Stimulated activated CD8-positive, alpha-beta memory T cell treated with anti-CD3 and anti-CD28 coated beads, Interleukin-4, amount 100 ng/mL, for 4 hours (primary cell): ENCODE data around the gene GAS1.

ENCODE experiments used
- DNase-seq, 2 donors: peaks; one replicate each; pipeline ENCODE4 v3.0.0-alpha.2; 2020; ENCODE audit warnings: low read depth in 2 of 2, low spot score in 1 of 2

Gene GAS1, protein sequence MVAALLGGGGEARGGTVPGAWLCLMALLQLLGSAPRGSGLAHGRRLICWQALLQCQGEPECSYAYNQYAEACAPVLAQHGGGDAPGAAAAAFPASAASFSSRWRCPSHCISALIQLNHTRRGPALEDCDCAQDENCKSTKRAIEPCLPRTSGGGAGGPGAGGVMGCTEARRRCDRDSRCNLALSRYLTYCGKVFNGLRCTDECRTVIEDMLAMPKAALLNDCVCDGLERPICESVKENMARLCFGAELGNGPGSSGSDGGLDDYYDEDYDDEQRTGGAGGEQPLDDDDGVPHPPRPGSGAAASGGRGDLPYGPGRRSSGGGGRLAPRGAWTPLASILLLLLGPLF

DNA sequence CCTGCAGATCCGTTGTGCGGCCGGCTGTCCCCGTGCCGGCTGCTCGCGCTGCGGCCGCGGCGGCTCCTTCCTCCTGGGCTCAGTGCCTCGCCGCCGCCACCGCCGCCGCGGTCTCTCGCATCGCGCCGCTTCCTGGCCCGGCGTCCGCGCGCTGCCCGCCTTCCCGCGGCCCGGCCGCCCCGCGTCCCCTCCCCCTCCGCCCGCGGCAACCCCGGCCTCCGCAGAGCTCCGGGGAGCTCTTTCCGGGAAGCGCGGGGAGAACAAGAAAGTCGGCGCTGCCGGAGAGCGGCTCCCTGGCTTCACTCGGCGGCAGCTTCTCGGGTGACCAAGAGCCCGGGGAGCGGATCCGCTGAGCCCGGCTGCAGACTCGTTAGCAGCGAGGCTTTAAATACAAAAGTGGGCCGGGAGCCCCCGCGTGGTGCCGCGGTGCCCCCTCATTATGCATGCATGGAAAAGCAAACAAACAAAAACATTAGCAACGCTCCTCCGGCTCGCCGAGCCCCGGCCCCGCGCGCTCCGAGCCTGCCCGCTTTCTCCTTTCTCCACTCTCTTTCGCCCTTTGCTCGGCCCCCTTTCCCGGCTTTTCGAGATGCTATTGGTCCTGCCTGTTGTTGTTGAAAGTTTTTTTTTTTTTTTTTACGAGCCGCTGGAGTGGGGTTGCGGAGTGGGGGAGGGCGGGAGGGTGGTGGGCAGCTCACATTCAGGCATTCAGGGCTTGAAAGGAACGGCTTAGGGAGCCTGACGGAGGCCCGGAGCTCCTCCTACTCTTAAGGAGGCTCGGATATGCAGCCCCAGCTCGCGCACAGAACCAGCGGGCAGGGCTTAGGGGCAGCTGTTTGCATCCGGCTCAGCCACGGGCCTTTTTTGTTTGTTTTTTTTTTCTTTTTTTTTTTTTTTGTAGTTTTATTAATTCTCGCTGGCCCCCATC, at the start of gene GAS1:
TSS of gene GAS1 (minus strand) at position 361 of the 928 bp plus-strand sequence. CDS start 727 bp downstream, outside the sequence.
- DNase-seq, result peak; percentile 33 to 41

DNA sequence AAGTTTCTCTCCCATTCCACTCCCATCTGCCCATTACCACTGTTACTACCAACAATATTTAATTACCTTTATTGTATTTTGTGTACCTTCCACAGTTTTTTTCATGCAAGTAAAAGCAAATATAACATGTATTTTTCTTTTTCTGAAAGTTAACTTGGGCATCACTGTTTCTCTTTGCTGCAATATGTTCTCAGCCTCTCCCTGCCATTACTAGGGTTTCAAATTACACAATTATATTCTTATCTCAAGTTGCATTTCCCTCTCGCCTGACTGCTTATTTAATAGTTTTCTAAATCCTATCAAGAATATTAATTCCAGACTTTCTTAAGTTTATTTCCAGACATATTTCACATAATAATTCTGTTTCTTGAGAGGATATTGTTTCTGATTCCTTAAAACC, 46.9 kb upstream of the GAS1 start:
- no peak for DNase-seq

DNA sequence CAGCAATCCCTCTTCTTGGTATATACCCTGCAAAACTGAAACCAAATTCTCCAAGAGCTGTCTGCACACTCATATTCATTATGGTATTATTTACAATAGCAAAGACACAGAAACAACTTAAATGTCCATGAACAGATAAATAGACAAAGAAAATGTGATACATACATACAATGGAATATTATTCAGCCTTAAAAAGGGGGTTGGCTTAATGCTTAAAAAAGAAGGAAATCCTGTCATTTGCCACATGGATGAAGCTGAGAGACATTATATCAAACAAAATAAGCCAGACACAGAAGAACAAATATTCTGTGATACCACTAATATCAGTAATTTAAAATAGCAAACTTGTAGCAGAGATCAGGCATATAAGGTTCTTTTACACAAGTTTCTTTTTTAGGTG, 46.5 kb upstream of the GAS1 start:
- DNase-seq, result no peak

DNA sequence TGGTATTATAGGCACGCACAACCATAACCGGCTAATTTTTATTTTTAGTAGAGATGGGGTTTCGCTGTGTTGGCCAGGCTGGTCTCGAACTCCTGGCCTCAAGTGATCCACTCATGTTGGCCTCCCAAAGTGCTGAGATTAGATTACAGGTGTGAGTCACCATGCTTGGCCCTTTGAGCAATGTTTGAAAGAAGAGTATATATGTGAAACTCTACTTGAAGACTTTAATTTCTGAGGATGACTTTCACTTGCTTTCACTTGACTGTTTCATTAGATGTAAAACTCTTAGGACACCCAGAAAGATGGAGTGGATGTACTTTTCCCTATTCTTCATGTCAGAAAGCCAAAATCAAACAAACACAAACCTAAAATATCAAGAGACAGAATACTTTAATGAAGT, 43.8 kb upstream of the GAS1 start:
- DNase-seq, result no peak

DNA sequence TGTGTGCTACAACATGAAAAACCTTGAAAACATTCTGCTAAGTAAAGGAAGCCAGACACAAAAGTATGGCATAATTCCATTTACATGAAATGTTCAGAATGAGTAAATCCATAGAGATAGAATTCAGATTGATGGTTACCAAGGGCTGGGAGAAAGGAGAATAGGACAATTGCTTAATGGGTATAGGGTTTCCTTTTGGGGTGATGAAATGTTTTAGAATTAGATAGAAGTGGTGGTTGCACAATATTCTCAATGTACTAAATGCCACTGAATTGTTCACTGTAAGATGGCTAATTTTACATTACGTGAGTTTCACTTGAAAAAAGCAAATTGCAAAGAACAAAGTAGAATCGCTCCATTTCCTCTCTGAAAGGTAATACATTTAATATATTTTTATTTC, 43.0 kb upstream of the GAS1 start:
- DNase-seq, result no peak

DNA sequence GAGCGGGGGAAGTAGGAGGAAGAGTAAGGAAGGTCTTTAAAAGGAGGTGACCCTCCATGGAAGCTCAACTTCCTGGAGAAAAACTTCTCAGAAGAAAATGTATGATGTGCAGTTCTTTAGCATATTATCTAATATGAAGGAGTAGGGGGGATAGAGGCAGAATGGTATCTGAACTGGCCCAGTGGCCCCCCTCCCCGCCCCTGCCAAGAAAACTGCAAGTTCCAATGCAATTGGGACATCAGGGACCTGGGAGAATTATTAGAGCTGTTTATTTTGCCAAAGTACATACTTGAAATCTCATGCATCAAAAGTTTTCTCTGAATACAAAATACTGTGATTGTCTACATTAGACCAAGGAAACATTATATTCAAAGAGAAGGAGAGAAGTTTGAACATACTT, 40.6 kb upstream of the GAS1 start:
- no peak for DNase-seq

DNA sequence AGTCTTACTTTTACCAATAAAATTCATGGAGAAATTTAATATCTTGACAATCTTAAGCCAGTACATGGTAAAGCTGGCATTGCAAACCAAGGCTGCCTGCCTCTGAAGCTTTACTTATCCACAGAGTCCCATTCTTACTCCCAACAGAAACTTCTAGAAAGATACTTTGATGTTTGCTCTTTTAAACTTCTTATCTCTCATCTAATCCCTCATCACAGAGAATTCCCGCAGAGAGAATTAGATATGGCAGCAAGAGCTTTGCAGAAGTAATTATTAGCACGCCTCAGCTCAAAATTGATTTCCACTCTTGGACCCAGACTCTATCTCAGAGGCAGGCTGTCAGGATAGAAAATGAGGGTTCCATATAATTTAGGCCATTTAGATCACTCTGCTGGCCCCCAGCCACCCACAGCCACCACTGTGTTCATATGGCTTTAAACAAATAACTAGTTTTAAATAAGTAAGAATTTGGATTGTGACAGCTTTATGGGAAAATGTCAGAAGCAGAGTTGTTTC, 37.9 kb upstream of the GAS1 start:
- no peak for DNase-seq

GRCh38 chr9:86983620-86984259, 36.4 kb upstream of the GAS1 start:
- DNase-seq, result no peak

- no peak for DNase-seq
Measured at GRCh38 chr9:86983249-86983619, 35.9 kb upstream of the GAS1 start.

DNA sequence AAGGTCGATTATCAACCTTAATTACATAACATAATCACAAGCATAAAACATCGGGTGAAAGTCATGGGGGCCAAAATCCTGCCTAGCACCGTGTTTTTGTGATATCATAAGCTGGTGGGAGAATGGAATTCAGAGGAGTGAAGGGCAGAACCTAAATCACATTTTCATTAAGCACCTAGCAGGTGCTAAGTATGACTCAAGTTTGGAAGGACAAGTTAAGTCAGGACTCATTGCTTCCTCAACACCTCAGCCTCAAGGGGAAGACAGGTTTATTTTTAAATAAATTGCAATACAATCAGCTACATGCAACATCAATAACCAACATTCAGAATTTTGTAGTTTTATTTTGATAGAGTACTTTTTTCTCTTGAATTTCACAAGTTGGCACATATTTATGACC, 33.5 kb upstream of the GAS1 start:
- no peak for DNase-seq

DNA sequence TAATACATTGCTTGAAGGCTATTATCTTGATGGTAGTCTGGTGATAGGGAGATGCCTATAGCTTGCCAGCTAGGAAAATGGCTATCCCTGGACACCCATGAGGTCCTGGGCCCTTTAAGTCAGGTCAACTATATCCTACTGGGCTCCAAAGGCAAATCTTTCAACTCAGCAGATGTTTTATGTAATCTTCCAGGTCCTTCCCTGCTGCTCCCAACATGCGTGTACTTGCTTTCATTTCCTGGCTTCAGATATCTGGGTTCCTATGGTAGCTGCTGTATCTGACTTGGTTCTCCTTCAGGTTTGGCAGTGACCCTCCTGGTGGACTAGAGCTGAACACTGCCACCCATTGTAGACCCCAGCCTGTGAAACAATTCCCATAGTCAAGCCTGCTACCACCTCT, 32.4 kb upstream of the GAS1 start:
- DNase-seq, result no peak

DNA sequence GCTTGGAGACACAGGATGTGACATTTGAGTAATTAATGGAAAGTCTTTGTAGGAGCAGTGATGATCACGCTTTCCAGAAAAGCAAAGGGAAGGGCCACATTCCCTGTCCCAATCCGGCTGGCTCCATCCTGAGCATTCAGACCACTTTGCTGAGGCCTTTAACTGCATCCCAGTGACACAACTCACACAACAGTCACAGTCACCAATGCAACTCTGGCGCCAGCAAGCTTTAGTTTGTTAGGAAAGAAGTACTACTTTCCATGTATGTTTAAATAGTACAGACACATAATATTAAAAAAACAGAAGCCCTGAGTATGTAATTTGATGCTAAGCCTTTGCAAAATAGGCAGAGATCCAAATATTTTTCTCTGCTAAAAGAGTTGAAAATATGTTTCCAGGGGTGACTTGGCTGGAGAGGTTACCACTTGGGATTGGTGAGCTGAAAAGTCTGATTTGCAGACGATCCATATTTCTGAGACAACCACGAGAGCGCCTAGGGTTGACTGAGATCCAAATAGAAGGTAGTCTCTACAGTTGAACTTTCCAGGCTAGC, 31.7 kb upstream of the GAS1 start:
- DNase-seq, result no peak

DNA sequence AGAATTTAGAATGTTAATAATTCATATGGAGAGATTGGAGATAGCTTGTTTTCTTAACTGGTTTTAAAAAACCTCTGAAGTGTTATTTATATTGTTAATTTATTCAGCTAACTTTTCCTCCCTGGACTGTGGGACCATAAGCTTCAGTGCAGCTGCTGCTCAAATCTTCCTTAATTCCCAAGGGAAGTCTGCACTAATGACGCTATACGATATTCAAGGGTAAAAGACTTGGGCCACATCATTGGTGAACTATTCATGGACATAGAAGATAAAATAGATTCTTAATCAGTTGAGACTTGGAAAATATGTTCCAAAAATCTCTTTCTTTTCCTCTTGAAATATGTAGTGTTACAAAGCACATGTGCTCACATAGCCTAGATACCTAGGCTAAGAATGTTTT, 31.1 kb upstream of the GAS1 start:
- DNase-seq, result no peak

- no peak for DNase-seq
Measured at GRCh38 chr9:86977205-86977835, 30.0 kb upstream of the GAS1 start.

DNA sequence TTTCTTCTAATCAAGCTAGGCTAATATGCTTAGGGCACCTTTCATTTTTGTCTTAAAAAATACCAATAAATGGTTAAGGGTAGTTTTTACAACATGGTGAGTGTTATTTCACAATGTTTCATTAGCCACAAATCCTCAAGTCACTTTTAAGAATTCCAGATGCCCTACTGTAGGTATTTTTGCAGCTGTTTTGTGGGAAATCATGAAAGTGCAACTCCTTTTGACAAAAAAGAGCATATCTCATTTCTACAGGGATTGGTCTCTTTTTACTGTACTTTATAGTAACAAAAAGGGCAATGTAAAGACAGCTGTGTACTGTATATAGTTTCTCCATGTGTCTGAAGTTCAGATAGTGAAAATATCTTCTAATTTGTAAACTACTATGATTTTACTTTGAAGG, 28.3 kb upstream of the GAS1 start:
- DNase-seq, result no peak

DNA sequence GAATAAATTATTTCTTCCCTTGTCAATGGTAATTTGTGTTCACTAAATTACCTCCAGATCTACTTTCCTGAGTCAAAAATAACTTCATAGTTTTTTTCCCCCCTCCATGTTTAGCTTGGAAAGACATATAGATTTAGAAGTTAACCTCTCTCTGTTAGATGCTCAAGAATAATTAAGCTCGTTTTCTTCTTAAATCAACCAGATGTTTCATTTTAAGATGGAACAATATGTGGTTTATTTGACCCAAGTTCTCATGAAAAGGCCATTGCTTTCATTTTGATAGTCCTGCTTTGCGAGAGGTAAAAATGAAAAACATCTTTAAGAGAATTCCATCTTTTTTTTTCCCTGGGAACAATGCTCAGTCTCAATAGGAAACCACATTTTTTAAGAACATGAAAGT, 27.7 kb upstream of the GAS1 start:
- DNase-seq, result no peak

- DNase-seq, result no peak
Measured at GRCh38 chr9:86974421-86974820, 27.1 kb upstream of the GAS1 start.

DNA sequence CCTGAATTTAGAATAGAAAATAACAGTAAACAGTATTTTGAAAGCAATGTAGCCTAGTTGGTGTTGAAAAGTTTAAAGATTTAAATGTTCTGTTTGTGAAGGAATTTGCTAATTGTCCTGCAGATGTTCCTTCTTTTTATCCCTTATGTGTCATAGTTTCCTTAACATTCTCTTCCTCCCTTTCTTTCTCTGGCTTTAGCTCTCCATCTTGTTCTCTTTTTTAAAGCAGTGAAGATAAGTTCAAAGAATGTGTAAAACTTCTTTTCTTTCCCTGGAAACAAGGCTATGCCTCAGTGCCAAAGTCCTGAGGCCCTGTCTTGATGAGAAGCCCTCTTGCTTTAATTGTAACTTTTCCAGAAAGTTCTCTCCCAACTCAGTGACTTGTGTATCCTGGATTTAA, 24.4 kb upstream of the GAS1 start:
- DNase-seq, result no peak

- DNase-seq, result no peak
Measured at GRCh38 chr9:86968258-86968920, 21.1 kb upstream of the GAS1 start.

- DNase-seq, result no peak
Measured at GRCh38 chr9:86966852-86967511, 19.7 kb upstream of the GAS1 start.
